ENCODE results near the gene MED6.

Gene MED6

DNA sequence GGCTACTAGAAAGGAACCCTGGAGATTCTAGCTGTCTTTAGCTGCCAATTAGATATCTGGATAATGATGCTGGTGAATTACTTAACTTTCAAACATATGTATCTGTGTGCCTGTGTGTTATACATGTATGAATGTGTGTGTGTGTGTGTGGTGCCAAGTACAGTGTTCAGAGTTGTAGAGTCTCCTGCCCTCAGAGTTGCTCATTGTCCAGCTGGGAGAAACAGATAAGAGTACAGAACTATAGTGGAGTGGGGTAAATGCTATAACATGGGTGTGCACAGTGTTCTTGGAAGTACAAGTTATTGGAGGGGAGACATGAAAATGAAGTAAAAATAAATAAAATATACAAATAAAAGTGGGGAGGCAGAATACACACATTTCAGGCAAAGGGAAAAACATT, 42.1 kb downstream of the MED6 start:
- DNase-seq (ENCODE audit: low spot score in 2 of 2) (no peak), ATAC-seq (no peak)
- Mint-ChIP-seq H3K4me1 (peaks cover 6% of the 10 kb centered on the region), H3K36me3 (no peaks in the 10 kb centered on the region), H3K9me3 (peaks cover 10% of the 10 kb centered on the region), H3K27ac (no peak overlapping the region), H3K4me3 (no peak overlapping the region)

DNA sequence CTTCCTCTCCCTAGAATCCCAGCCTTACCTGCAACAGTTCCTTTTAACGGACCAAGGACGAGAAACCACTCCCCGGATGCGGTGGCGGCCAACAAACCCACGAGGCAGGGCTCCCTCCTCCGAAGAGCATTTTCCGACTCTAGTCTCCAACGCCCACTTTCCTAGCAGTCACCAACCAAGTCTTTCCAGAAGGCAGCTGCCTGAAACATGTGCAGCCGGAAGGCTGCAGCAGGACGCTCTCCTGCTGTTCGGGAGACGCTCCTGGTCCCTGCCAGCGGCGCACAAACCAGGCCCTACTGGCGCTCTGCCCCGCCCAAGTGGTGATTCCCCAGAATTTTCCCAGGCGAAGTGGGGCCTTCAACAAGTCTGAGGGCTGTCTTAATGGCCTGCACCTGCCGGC, 44.6 kb downstream of the MED6 start:
- ATAC-seq (no peak), DNase-seq (ENCODE audit: low spot score in 2 of 2) (no peak)
- Mint-ChIP-seq H3K36me3 (no peaks in the 10 kb centered on the region), H3K27ac (no peak overlapping the region), H3K4me3 (no peak overlapping the region), H3K9me3 (peaks cover 1% of the 10 kb centered on the region), H3K4me1 (peaks cover 6% of the 10 kb centered on the region)

DNA sequence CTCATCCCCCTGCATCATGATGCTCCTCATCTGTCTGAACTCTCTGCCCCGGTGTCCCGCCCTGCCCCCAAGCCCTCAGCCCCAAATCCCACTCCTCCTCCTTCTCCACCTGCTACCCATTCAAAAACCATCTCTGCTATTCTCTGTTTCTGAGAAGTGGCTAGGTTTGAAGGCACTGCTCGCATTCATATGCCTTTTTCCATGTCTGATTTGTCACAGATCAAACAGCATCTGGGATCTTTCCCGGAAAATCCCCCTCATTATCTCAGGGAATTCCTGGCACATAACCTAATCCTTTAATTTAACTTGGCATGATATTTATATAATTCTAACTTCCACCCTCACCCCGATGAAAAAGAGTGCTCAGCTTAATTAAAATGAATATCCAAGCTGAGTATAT, 62.4 kb downstream of the MED6 start:
- Mint-ChIP-seq H3K4me1 (peaks cover 8% of the 10 kb centered on the region), H3K36me3 (no peaks in the 10 kb centered on the region), H3K9me3 (no peaks in the 10 kb centered on the region), H3K4me3 (no peak overlapping the region), H3K27ac (no peak overlapping the region)
- DNase-seq (ENCODE audit: low spot score in 2 of 2) = no peak
- ATAC-seq = no peak

DNA sequence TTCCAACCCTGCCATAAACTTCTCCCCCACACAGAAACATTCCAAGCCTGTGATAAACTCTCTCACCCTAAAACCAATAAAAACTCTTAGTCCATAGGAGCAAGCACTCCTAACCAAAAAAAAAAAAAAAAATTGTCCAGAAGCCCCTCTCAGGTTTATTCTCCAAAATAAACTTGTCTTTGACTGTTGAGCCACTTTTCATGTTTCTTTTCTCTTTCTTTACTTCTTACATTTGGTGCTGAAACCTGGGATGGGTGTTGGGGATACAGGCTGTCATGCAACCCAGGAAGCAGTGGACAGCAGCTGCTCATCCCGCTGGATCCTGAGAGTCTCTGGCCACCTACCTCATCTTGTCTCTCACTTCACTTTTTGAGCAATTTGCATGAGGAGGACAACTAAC, 63.6 kb downstream of the MED6 start:
- peaks cover 8% of the 10 kb centered on the region for H3K4me1 Mint-ChIP-seq
- ATAC-seq (no peak), DNase-seq (ENCODE audit: low spot score in 2 of 2) (no peak)
- H3K27ac Mint-ChIP-seq = no peak overlapping the region
- no peak overlapping the region for H3K4me3 Mint-ChIP-seq
- no peaks in the 10 kb centered on the region for H3K9me3 Mint-ChIP-seq
- no peaks in the 10 kb centered on the region for H3K36me3 Mint-ChIP-seq

DNA sequence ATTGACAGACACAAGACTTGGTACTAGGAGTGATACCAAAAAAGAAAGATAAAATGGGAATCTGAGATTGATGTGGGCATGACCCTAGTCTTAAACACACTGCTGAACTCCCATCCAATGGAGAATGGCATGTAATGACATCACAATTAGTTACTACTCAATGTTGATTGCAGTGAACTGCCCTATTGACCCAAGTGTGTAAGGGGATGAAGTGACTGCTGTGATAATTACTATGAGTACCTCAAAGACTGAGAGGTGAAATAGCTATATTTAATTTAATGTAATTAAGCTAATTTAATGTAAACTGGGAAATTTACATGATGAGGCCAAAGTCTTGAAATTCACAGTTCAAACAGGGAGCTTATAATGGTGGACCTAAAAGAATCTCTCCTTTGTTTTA, 65.6 kb downstream of the MED6 start, which contains the start of gene ADAM20:
Gene ADAM20, minus strand, starts transcription at position 101 of the 400 bp plus-strand sequence. CDS start 10,247 bp downstream, outside the sequence.
- Mint-ChIP-seq H3K27ac (no peak within 1 kb of the TSS), H3K36me3 (no peaks in the 10 kb centered on the region), H3K4me3 (no peak within 1 kb of the TSS), H3K9me3 (no peaks in the 10 kb centered on the region), H3K4me1 (peaks cover 8% of the 10 kb centered on the region)
- ATAC-seq (no peak), DNase-seq (ENCODE audit: low spot score in 2 of 2) (no peak)
